K562 (cell line): ENCODE data around the gene SYNCRIP. TPM values are rescaled to one million over a fixed set of nuclear protein-coding genes. Genes with fewer than 3 reads are reported as not detected.

Experiments
- ATAC-seq: fragments of 200-7000 bp; cut with Tn5 transposase; 3 replicates; pipeline ENCODE4 v1.9.1; 2020; ENCODE audit warnings: moderate library complexity
- BruUV-seq: library from RNA; stranded (reverse); fragments of 400-500 nt; replicated peaks from 2 replicates; lab custom pipeline; 2021; lab: Mats Ljungman, UMichigan
- CTCF ChIA-PET: fragments of 300-600 bp; formaldehyde crosslinking; extraction: SDS; loops from one replicate; lab custom pipeline; 2021; ENCODE audit warnings: low intra/inter-chr PET ratio; lab: Yijun Ruan, JAX
- POLR2A ChIA-PET: fragments of 300-600, 350-650 bp; sonication (Branson Sonifier 250); formaldehyde crosslinking; extraction: SDS; loops from one replicate; lab custom pipeline; 2021; ENCODE audit warnings: antibody characterized with exemption, inconsistent platforms; lab: Yijun Ruan, JAX
- DNase-seq, 4 experiments: peaks; one replicate each; pipeline versions ENCODE4 v3.0.0 to v3.0.0-alpha.2; 2011 to 2018; ENCODE audit warnings: low spot score in 3 of 4, mixed read lengths in 3 of 4; ENCODE audit errors: extremely low read depth in 1 of 4
- FAIRE-seq: peaks from 2 replicates; lab custom pipeline; 2011; peaks lifted over from hg19 to GRCh38; lab: Jason Lieb, UNC
- H2AFZ ChIP-seq: 2 replicates; pipeline ENCODE4 v1.6.0; 2011; ENCODE audit warnings: low read depth, low read length, control low read depth, inconsistent platforms
- H3K27ac ChIP-seq: fragments of 200-600 bp; 3 replicates; pipeline ENCODE4 v1.8.0; 2011; ENCODE audit warnings: low read depth, mild to moderate bottlenecking, control low read depth, inconsistent platforms, low read length, moderate library complexity, mixed read lengths; ENCODE audit errors: extremely low read depth
- H3K27me3 ChIP-seq, 2 experiments: fragments of 300-600 bp in 1 of 2; 2 replicates in 1 of 2; 3 replicates in 1 of 2; pipeline versions ENCODE4 v1.6.0 to v1.8.0; 2011; ENCODE audit warnings: inconsistent platforms in 2 of 2, low read length in 2 of 2, mild to moderate bottlenecking in 1 of 2, mixed read lengths in 1 of 2, moderate library complexity in 1 of 2; ENCODE audit not compliant: control insufficient read depth in 2 of 2, insufficient read depth in 2 of 2
- H3K36me3 ChIP-seq: fragments of 300-600 bp; 3 replicates; pipeline ENCODE4 v1.8.0; 2011; ENCODE audit warnings: mild to moderate bottlenecking, low read length, inconsistent platforms; ENCODE audit not compliant: control insufficient read depth, insufficient read depth
- H3K4me1 ChIP-seq, 2 experiments: fragments of 200-600 bp in 1 of 2; replicated peaks in 1 of 2; 2 replicates in 1 of 2; 3 replicates in 1 of 2; pipeline versions ENCODE4 v1.5.1 to v1.8.0; 2011; ENCODE audit warnings: inconsistent platforms in 2 of 2, low read length in 2 of 2, mild to moderate bottlenecking in 1 of 2, mixed read lengths in 1 of 2, moderate library complexity in 1 of 2; ENCODE audit not compliant: control insufficient read depth in 2 of 2, insufficient read depth in 2 of 2
- H3K4me2 ChIP-seq: 2 replicates; pipeline ENCODE4 v1.6.1; 2011; ENCODE audit warnings: low read length, control low read depth, inconsistent platforms, mixed read lengths; ENCODE audit not compliant: insufficient read depth
- H3K4me3 ChIP-seq: fragments of 200-600 bp; sonication (generic), shearing (Covaris generic); 2 replicates; pipeline ENCODE4 v1.5.1; 2016; ENCODE audit warnings: control low read depth, inconsistent platforms
- H3K79me2 ChIP-seq: fragments of 200-600 bp; 3 replicates; pipeline ENCODE4 v1.8.0; 2011; ENCODE audit warnings: low read length, inconsistent platforms; ENCODE audit not compliant: control insufficient read depth, insufficient read depth
- H3K9ac ChIP-seq, 2 experiments: 2 replicates each; pipeline versions ENCODE4 v1.6.0 to v1.6.1; 2011; ENCODE audit warnings: low read depth in 2 of 2, low read length in 2 of 2, control low read depth in 1 of 2, inconsistent platforms in 1 of 2, mild to moderate bottlenecking in 1 of 2, mixed read lengths in 1 of 2; ENCODE audit not compliant: insufficient read depth in 1 of 2
- H3K9me1 ChIP-seq: one replicate; pipeline ENCODE4 v1.6.0; 2011; ENCODE audit warnings: inconsistent platforms, mild to moderate bottlenecking, low read length, moderate library complexity; ENCODE audit not compliant: control insufficient read depth, insufficient read depth
- H3K9me3 ChIP-seq: replicated peaks from 2 replicates; pipeline ENCODE4 v1.5.1; 2011; ENCODE audit warnings: low read depth, low read length, inconsistent platforms; ENCODE audit not compliant: control insufficient read depth, insufficient read depth
- H4K20me1 ChIP-seq: replicated peaks from 2 replicates; pipeline ENCODE4 v1.6.1; 2011; ENCODE audit warnings: low read length, inconsistent platforms, mixed read lengths; ENCODE audit not compliant: control insufficient read depth, insufficient read depth
- FOXA1 ChIP-seq: fragments of 450-650 bp; IDR thresholded peaks from 2 replicates; pipeline ENCODE4 v1.6.1; 2016; ENCODE audit warnings: mild to moderate bottlenecking, borderline replicate concordance
- KAT8 ChIP-seq: fragments of 450-650 bp; IDR thresholded peaks from 2 replicates; pipeline ENCODE4 v1.6.1; 2016; ENCODE audit warnings: low read depth, mild to moderate bottlenecking
- NFATC3 ChIP-seq: fragments of 450-650 bp; IDR thresholded peaks from 2 replicates; pipeline ENCODE4 v1.6.1; 2017; ENCODE audit warnings: mild to moderate bottlenecking
- SRF ChIP-seq, 2 experiments: fragments of 250-450, 450-650 bp in 1 of 2; sonication (Bioruptor Pico) in 1 of 2; sonication (generic) in 1 of 2; formaldehyde crosslinking; IDR thresholded peaks; 2 replicates each; pipeline versions ENCODE4 v1.5.0 to v1.5.1; 2020 to 2022; ENCODE audit warnings: mild to moderate bottlenecking in 1 of 2, missing genetic modification reagents in 1 of 2
- U2AF2 ChIP-seq: fragments of 200-400 bp; formaldehyde crosslinking; optimal IDR thresholded peaks from 2 replicates; pipeline ENCODE3; 2017; ENCODE audit warnings: low read depth, mild to moderate bottlenecking, low read length
- ZNF551 ChIP-seq: fragments of 250-450 bp; sonication (Bioruptor Pico); IDR thresholded peaks from 2 replicates; pipeline ENCODE4 v1.5.0; 2021; ENCODE audit warnings: mild to moderate bottlenecking, moderate library complexity
- WGBS: fragments of 100-300 bp; shearing (Covaris generic); methylation state at CpG from one replicate; pipeline ENCODE4 v1.1.6; 2016; ENCODE audit warnings: low coverage, mixed read lengths; ENCODE audit not compliant: insufficient coverage; ENCODE audit errors: missing lambda C conversion rate; 5-methylcytosine and 5-hydroxymethylcytosine counted together
- in situ Hi-C: fragments of 300-500 bp; cut with MboI; formaldehyde crosslinking; loops from 4 replicates; pipeline ENCODE4 v1.15.0; 2018; ENCODE audit warnings: inconsistent platforms, mixed read lengths
- intact Hi-C: fragments of 100-400 bp; cut with micrococcal nuclease; formaldehyde crosslinking; loops from 2 replicates; pipeline ENCODE4 v1.14.2; 2022
- polyA plus RNA-seq, 8 experiments: library from polyadenylated mRNA; depleted of rRNA in 4 of 8; stranded (reverse) in 5 of 8; unstranded in 3 of 8; fragments of >200 nt; fragmentation: Nextera tagmentation in 2 of 8; fragmentation: Illumina TruSeq in 1 of 8; extraction: Ambion mirVana in 2 of 8; extraction: Trizol in 1 of 8; gene quantifications; 2 replicates each; pipeline versions ENCODE4 v1.2.1 to v1.2.3, GENCODE V29; 2011 to 2014; ENCODE audit warnings: inconsistent platforms in 1 of 8, missing spikeins in 1 of 8
- total RNA-seq, 7 experiments: library from RNA; depleted of rRNA in 6 of 7; stranded (reverse); fragments of >200 nt in 6 of 7; fragmentation: Illumina TruSeq in 2 of 7; extraction: Trizol in 2 of 7; gene quantifications; 2 replicates each; pipeline versions ENCODE4 v1.2.1 to v1.2.3, GENCODE V29; 2011 to 2021; ENCODE audit warnings: low replicate concordance in 1 of 7
- TF ChIP-seq, protein P1 (sequence below), 2 experiments: fragments of 450-650 bp; IDR thresholded peaks; 2 replicates each; pipeline ENCODE4 v1.6.1; 2018; ENCODE audit warnings: mild to moderate bottlenecking in 2 of 2, low read depth in 1 of 2; ENCODE audit not compliant: partially characterized antibody in 2 of 2
- TF ChIP-seq, protein P2 (sequence below), 2 experiments: IDR thresholded peaks in 1 of 2; conservative IDR thresholded peaks in 1 of 2; 2 replicates each; pipeline ENCODE4 v1.6.1; 2016; ENCODE audit warnings: low read depth in 2 of 2, mild to moderate bottlenecking in 1 of 2, missing compliant biosample characterization in 1 of 2, missing genetic modification characterization in 1 of 2, moderate library complexity in 1 of 2

Gene SYNCRIP
- total and polyA plus RNA-seq, 9 of the 15 experiments (the other 6 are each of a cell fraction or from before 2014, with no cell fraction given), result 46.5 to 295 (median 140) TPM

DNA sequence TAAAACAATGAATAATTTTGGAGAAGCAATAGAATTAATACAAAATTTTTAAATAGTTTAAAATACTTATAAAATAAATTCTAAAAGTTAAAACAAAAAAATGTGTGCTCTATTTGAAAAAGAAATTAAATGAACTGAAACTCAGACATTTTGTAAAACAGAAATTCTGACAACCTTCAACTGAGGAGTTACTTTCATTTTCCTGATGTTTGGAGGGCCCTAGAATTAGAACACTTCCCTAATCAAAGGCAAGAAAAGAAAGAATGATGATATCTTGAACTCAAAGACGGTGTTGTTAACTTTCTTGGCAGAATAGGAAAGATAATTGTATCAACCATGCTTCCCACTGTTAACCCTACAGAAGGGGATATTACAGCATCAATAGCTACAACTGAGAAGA, 77.0 kb downstream of the SYNCRIP start:
- H3K4me3 ChIP-seq, result no peak overlapping the region
- H4K20me1 ChIP-seq, result no peaks in the 10 kb centered on the region
- in situ Hi-C loops, result no loop called here
- no peak for FAIRE-seq
- peaks cover 42% of the 10 kb centered on the region; the same call in 2 of the 3 replicates for H3K36me3 ChIP-seq
- no peak overlapping the region for H2AFZ ChIP-seq
- H3K9me3 ChIP-seq, result no peaks in the 10 kb centered on the region
- no peaks in the 10 kb centered on the region for H3K9me1 ChIP-seq
- CTCF ChIA-PET, result no interaction called here
- no peak for DNase-seq
- no peak overlapping the region for H3K27ac ChIP-seq
- no peak overlapping the region for H3K4me2 ChIP-seq
- no TSS peak for BruUV-seq
- intact Hi-C loops, result no loop called here
- H3K9ac ChIP-seq, result no peak overlapping the region
- 50% methylated on average over 1 of the region's 1 CpG for WGBS
- no peak for ATAC-seq
- TF ChIP-seq SRF (CRISPR knock-in tag; IDR thresholded peaks at IDR 0.05), result no peak
- no peak for TF ChIP-seq NFATC3
- no peak for TF ChIP-seq U2AF2
- TF ChIP-seq KAT8, result no peak
- TF ChIP-seq, protein P1, sequence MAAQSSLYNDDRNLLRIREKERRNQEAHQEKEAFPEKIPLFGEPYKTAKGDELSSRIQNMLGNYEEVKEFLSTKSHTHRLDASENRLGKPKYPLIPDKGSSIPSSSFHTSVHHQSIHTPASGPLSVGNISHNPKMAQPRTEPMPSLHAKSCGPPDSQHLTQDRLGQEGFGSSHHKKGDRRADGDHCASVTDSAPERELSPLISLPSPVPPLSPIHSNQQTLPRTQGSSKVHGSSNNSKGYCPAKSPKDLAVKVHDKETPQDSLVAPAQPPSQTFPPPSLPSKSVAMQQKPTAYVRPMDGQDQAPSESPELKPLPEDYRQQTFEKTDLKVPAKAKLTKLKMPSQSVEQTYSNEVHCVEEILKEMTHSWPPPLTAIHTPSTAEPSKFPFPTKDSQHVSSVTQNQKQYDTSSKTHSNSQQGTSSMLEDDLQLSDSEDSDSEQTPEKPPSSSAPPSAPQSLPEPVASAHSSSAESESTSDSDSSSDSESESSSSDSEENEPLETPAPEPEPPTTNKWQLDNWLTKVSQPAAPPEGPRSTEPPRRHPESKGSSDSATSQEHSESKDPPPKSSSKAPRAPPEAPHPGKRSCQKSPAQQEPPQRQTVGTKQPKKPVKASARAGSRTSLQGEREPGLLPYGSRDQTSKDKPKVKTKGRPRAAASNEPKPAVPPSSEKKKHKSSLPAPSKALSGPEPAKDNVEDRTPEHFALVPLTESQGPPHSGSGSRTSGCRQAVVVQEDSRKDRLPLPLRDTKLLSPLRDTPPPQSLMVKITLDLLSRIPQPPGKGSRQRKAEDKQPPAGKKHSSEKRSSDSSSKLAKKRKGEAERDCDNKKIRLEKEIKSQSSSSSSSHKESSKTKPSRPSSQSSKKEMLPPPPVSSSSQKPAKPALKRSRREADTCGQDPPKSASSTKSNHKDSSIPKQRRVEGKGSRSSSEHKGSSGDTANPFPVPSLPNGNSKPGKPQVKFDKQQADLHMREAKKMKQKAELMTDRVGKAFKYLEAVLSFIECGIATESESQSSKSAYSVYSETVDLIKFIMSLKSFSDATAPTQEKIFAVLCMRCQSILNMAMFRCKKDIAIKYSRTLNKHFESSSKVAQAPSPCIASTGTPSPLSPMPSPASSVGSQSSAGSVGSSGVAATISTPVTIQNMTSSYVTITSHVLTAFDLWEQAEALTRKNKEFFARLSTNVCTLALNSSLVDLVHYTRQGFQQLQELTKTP (IDR thresholded peaks at IDR 0.05; ENCODE audit: low read depth in 1 of 2, partially characterized antibody in 2 of 2), result no peak
- TF ChIP-seq FOXA1, result no peak
- no peak for TF ChIP-seq ZNF551 (CRISPR knock-in tag)
- TF ChIP-seq, protein P2, sequence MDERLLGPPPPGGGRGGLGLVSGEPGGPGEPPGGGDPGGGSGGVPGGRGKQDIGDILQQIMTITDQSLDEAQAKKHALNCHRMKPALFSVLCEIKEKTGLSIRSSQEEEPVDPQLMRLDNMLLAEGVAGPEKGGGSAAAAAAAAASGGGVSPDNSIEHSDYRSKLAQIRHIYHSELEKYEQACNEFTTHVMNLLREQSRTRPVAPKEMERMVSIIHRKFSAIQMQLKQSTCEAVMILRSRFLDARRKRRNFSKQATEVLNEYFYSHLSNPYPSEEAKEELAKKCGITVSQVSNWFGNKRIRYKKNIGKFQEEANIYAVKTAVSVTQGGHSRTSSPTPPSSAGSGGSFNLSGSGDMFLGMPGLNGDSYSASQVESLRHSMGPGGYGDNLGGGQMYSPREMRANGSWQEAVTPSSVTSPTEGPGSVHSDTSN (CRISPR knock-in tag; IDR thresholded peaks at IDR 0.05; ENCODE audit: low read depth), result no peak
- TF ChIP-seq, protein P2 (tag; conservative IDR thresholded peaks at IDR 0.05; ENCODE audit: low read depth), result no peak
- TF ChIP-seq, all 486 proteins: peak for 0
- Histone ChIP-seq H3K79me2 (no peaks in the 10 kb centered on the region), H3K4me1 (no peaks in the 10 kb centered on the region), H3K27me3 (no peaks in the 10 kb centered on the region)
- POLR2A ChIA-PET, result no interaction called here
